Measurements from ENCODE around the gene ATXN2L.

DNA sequence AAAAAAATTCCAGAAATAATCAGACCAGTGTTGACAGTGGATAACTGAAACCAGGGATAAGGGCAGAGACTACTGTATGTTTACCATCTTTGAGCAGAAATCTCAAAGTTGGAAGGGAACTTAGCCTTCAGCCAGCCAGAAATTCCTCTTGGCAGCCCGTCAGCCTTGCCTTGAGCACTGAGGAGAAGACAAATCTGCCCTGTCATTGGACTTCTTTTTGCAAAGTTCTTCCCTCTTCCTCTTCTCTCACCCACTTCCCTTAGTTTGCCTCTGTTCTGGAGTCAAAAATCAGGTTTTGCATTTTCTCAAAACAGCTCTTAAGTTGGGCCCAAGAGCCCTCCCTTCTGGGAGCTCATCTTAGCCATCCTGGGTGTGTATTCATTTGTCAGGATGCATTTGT lies 17.1 kb downstream of the ATXN2L start:
- no peak for TF ChIP-seq CTCF (IDR thresholded peaks at IDR 0.05)
- no peak for TF ChIP-seq POLR2A (IDR thresholded peaks at IDR 0.05)
